Peyer's patch (tissue), 4 donors: Measurements from ENCODE around the gene PALS2.

Experiments
- CTCF ChIP-seq, 6 experiments: fragments of 450-650 bp in 4 of 6; fragments of 200-600 bp in 2 of 6; sonication (generic) in 1 of 6; IDR thresholded peaks; one replicate each; pipeline ENCODE4 v1.5.1; 2017 to 2019; ENCODE audit warnings: antibody characterized with exemption in 6 of 6, mild to moderate bottlenecking in 3 of 6, moderate library complexity in 1 of 6
- POLR2A ChIP-seq, 2 donors: fragments of 450-650 bp; IDR thresholded peaks; one replicate each; pipeline ENCODE4 v1.5.1; 2017; ENCODE audit warnings: antibody characterized with exemption in 2 of 2, mild to moderate bottlenecking in 2 of 2, moderate library complexity in 2 of 2

DNA sequence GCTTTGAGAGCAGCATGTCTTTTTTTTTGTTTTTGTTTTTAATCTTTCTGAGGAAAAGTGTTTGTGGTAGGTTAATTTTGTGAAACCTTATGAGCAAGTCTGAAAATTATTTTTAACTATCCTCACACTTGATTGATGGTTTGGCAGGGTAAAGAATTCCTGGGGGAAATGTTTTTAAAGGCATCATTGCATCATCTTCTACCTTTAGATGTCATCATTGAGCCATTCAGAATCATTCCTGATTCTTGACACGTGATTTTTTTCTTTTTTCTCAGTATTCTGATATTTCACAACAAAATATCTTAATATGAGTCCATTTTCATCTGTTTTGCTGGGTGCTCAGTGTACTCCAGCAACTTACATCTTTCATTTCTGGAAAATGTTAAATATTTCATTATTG, 28.3 kb downstream of the PALS2 start:
- TF ChIP-seq CTCF (IDR thresholded peaks at IDR 0.05) (no peak), POLR2A (IDR thresholded peaks at IDR 0.05) (no peak)
